OCI-LY3 (cell line): ENCODE data around the gene SHISA6.

Experiments used
- H2AFZ ChIP-seq: fragments of 200-600, 300-600 bp; shearing (Covaris generic); 2 replicates; pipeline ENCODE4 v1.6.0; 2014; ENCODE audit warnings: antibody characterized with exemption, low read depth, low read length
- H3K27ac ChIP-seq: fragments of 200-600, 300-600 bp; sonication (generic); 2 replicates; pipeline ENCODE4 v1.5.1; 2014; ENCODE audit warnings: mild to moderate bottlenecking, low read length, moderate library complexity, mixed read lengths
- H3K27me3 ChIP-seq: fragments of 200-600, 300-600 bp; sonication (generic); 2 replicates; pipeline ENCODE4 v1.6.1; 2014; ENCODE audit warnings: low read depth, low read length, mixed read lengths
- H3K36me3 ChIP-seq: fragments of 200-600, 300-600 bp; sonication (generic); replicated peaks from 2 replicates; pipeline ENCODE3; 2014; ENCODE audit warnings: low read depth, low read length, mixed read lengths
- H3K4me1 ChIP-seq: fragments of 300-600, 200-600 bp; sonication (generic); 2 replicates; pipeline ENCODE4 v1.6.1; 2014; ENCODE audit warnings: low read length, mixed read lengths
- H3K4me2 ChIP-seq: fragments of 200-600, 300-600 bp; sonication (generic); 2 replicates; pipeline ENCODE4 v1.6.1; 2014; ENCODE audit warnings: low read length, mixed read lengths
- H3K4me3 ChIP-seq: fragments of 300-600, 200-600 bp; sonication (generic); 2 replicates; pipeline ENCODE4 v1.5.1; 2014; ENCODE audit warnings: antibody characterized with exemption, mild to moderate bottlenecking, low read length, moderate library complexity
- H3K79me2 ChIP-seq: fragments of 300-600, 200-600 bp; shearing (Covaris generic); 2 replicates; pipeline ENCODE4 v1.6.1; 2014; ENCODE audit warnings: mild to moderate bottlenecking, low read length, mixed read lengths
- H3K9ac ChIP-seq: fragments of 300-600, 200-600 bp; shearing (Covaris generic); 2 replicates; pipeline ENCODE4 v1.6.0; 2014; ENCODE audit warnings: mild to moderate bottlenecking, low read length, moderate library complexity
- H3K9me3 ChIP-seq: fragments of 200-600, 300-600 bp; shearing (Covaris generic); 2 replicates; pipeline ENCODE4 v1.6.1; 2014; ENCODE audit warnings: low read length, mixed read lengths; ENCODE audit not compliant: insufficient read depth
- H4K20me1 ChIP-seq: fragments of 200-600, 300-600 bp; sonication (generic); 2 replicates; pipeline ENCODE4 v1.6.1; 2016; ENCODE audit warnings: low read length, mixed read lengths; ENCODE audit not compliant: insufficient read depth
- CTCF ChIP-seq: fragments of 200-600, 300-600 bp; sonication (generic); IDR thresholded peaks from 2 replicates; pipeline ENCODE4 v1.5.1; 2014; ENCODE audit warnings: antibody characterized with exemption, low read length, low read depth
- EZH2phosphoT487 ChIP-seq: fragments of 200-600 bp; shearing (Covaris generic); IDR thresholded peaks from 2 replicates; pipeline ENCODE4 v1.6.1; 2018; ENCODE audit warnings: antibody characterized with exemption, mixed run types, low read depth

SHISA6 gene

GRCh38 chr17:11535231-11535630 is 294.2 kb downstream of the SHISA6 start:
- Histone ChIP-seq H4K20me1 (no peaks in the 10 kb centered on the region), H3K27ac (no peak overlapping the region), H3K9ac (no peak overlapping the region), H3K4me3 (no peak overlapping the region), H3K4me2 (no peak overlapping the region), H3K36me3 (no peaks in the 10 kb centered on the region), H2AFZ (no peak overlapping the region), H3K27me3 (no peaks in the 10 kb centered on the region), H3K79me2 (no peaks in the 10 kb centered on the region), H3K9me3 (no peaks in the 10 kb centered on the region), H3K4me1 (no peaks in the 10 kb centered on the region)
- TF ChIP-seq CTCF, result no peak
- TF ChIP-seq EZH2phosphoT487, result no peak

- H3K4me1 ChIP-seq, result no peaks in the 10 kb centered on the region
- H2AFZ ChIP-seq, result no peak overlapping the region
- TF ChIP-seq CTCF (no peak), EZH2phosphoT487 (no peak)
- H3K79me2 ChIP-seq, result no peaks in the 10 kb centered on the region
- H3K4me2 ChIP-seq, result no peak overlapping the region
- no peaks in the 10 kb centered on the region for H4K20me1 ChIP-seq
- H3K4me3 ChIP-seq, result no peak overlapping the region
- no peak overlapping the region for H3K27ac ChIP-seq
- no peak overlapping the region for H3K9ac ChIP-seq
- H3K36me3 ChIP-seq, result no peaks in the 10 kb centered on the region
- no peaks in the 10 kb centered on the region for H3K9me3 ChIP-seq
- H3K27me3 ChIP-seq, result no peaks in the 10 kb centered on the region
Measured at GRCh38 chr17:11538366-11538765, 297.4 kb downstream of the SHISA6 start.

- no peaks in the 10 kb centered on the region for H3K9me3 ChIP-seq
- H3K4me3 ChIP-seq, result no peak overlapping the region
- H3K36me3 ChIP-seq, result no peaks in the 10 kb centered on the region
- H3K9ac ChIP-seq, result no peak overlapping the region
- no peak overlapping the region for H3K27ac ChIP-seq
- TF ChIP-seq EZH2phosphoT487, result no peak
- no peak for TF ChIP-seq CTCF
- no peak overlapping the region for H2AFZ ChIP-seq
- H3K4me2 ChIP-seq, result no peak overlapping the region
- no peaks in the 10 kb centered on the region for H3K4me1 ChIP-seq
- H3K79me2 ChIP-seq, result no peaks in the 10 kb centered on the region
- H4K20me1 ChIP-seq, result no peaks in the 10 kb centered on the region
- no peaks in the 10 kb centered on the region for H3K27me3 ChIP-seq
Measured at GRCh38 chr17:11539637-11540036, 298.6 kb downstream of the SHISA6 start.

GRCh38 chr17:11545002-11545401 is 304.0 kb downstream of the SHISA6 start:
- no peak overlapping the region for H2AFZ ChIP-seq
- no peak overlapping the region for H3K4me2 ChIP-seq
- H4K20me1 ChIP-seq, result no peaks in the 10 kb centered on the region
- no peak overlapping the region for H3K27ac ChIP-seq
- H3K9ac ChIP-seq, result no peak overlapping the region
- no peaks in the 10 kb centered on the region for H3K27me3 ChIP-seq
- H3K9me3 ChIP-seq, result no peaks in the 10 kb centered on the region
- no peaks in the 10 kb centered on the region for H3K36me3 ChIP-seq
- TF ChIP-seq EZH2phosphoT487, result no peak
- no peak for TF ChIP-seq CTCF
- H3K79me2 ChIP-seq, result no peaks in the 10 kb centered on the region
- no peak overlapping the region for H3K4me3 ChIP-seq
- no peaks in the 10 kb centered on the region for H3K4me1 ChIP-seq
